H9 (cell line): Measurements from ENCODE around the gene ANO2. TPM values are rescaled to one million over a fixed set of nuclear protein-coding genes. Genes with fewer than 3 reads are reported as not detected.

Experiments used
- DNase-seq: peaks from one replicate; pipeline ENCODE4 v3.0.0-alpha.2; 2017
- H2AFZ ChIP-seq: one replicate; pipeline ENCODE4 v1.6.1; 2013; ENCODE audit warnings: mild to moderate bottlenecking, low read length, control low read depth, moderate library complexity
- H2AK5ac ChIP-seq: 2 replicates; pipeline ENCODE4 v1.6.1; 2013; ENCODE audit warnings: low read length, control low read depth, mixed read lengths; ENCODE audit not compliant: insufficient read length
- H2BK120ac ChIP-seq: one replicate; pipeline ENCODE4 v1.6.1; 2013; ENCODE audit warnings: low read depth, mild to moderate bottlenecking, low read length, control low read depth, inconsistent platforms; ENCODE audit not compliant: poor library complexity, severe bottlenecking
- H2BK12ac ChIP-seq: 2 replicates; pipeline ENCODE4 v1.6.1; 2013; ENCODE audit warnings: low read length, control low read depth, mixed read lengths, low read depth; ENCODE audit not compliant: insufficient read length
- H2BK15ac ChIP-seq: 2 replicates; pipeline ENCODE4 v1.6.1; 2013; ENCODE audit warnings: low read depth, low read length, control low read depth
- H2BK20ac ChIP-seq: one replicate; pipeline ENCODE4 v1.6.1; 2013; ENCODE audit warnings: low read depth, mild to moderate bottlenecking, low read length, control low read depth, inconsistent platforms; ENCODE audit not compliant: poor library complexity, severe bottlenecking
- H2BK5ac ChIP-seq: 2 replicates; pipeline ENCODE4 v1.6.1; 2013; ENCODE audit warnings: low read length, control low read depth, mixed read lengths; ENCODE audit not compliant: insufficient read length
- H3K14ac ChIP-seq: 2 replicates; pipeline ENCODE4 v1.6.1; 2013; ENCODE audit warnings: low read length, control low read depth; ENCODE audit not compliant: insufficient read depth
- H3K18ac ChIP-seq: 2 replicates; pipeline ENCODE4 v1.6.1; 2013; ENCODE audit warnings: low read depth, mild to moderate bottlenecking, mixed read lengths, low read length, control low read depth; ENCODE audit not compliant: insufficient read length
- H3K23ac ChIP-seq: 2 replicates; pipeline ENCODE4 v1.6.1; 2013; ENCODE audit warnings: low read length, control low read depth, mixed read lengths, low read depth; ENCODE audit not compliant: insufficient read length
- H3K23me2 ChIP-seq: 2 replicates; pipeline ENCODE4 v1.6.1; 2013; ENCODE audit warnings: low read depth, mild to moderate bottlenecking, mixed read lengths, low read length, control low read depth; ENCODE audit not compliant: insufficient read length, poor library complexity, severe bottlenecking
- H3K27ac ChIP-seq: 2 replicates; pipeline ENCODE4 v1.5.1; 2013; ENCODE audit warnings: low read length, control low read depth, mixed read lengths, low read depth; ENCODE audit not compliant: insufficient read length
- H3K27me3 ChIP-seq: 2 replicates; pipeline ENCODE4 v1.6.1; 2013; ENCODE audit warnings: low read length, control low read depth, inconsistent platforms; ENCODE audit not compliant: insufficient read depth
- H3K4ac ChIP-seq: 2 replicates; pipeline ENCODE4 v1.6.1; 2013; ENCODE audit warnings: low read depth, mild to moderate bottlenecking, control low read depth, inconsistent platforms, low read length, moderate library complexity
- H3K4me1 ChIP-seq: 2 replicates; pipeline ENCODE4 v1.6.1; 2013; ENCODE audit warnings: low read length, control low read depth, inconsistent platforms; ENCODE audit not compliant: insufficient read depth
- H3K4me2 ChIP-seq: 2 replicates; pipeline ENCODE4 v1.6.1; 2013; ENCODE audit warnings: low read length, control low read depth, mixed read lengths; ENCODE audit not compliant: insufficient read length, insufficient read depth
- H3K56ac ChIP-seq: 2 replicates; pipeline ENCODE4 v1.6.1; 2013; ENCODE audit warnings: low read depth, mild to moderate bottlenecking, mixed read lengths, low read length, control low read depth; ENCODE audit not compliant: insufficient read length
- H3K79me1 ChIP-seq: 2 replicates; pipeline ENCODE4 v1.6.1; 2013; ENCODE audit warnings: low read depth, mild to moderate bottlenecking, moderate library complexity, low read length, control low read depth, inconsistent platforms; ENCODE audit not compliant: insufficient read depth, poor library complexity, severe bottlenecking
- H3K79me2 ChIP-seq: 2 replicates; pipeline ENCODE4 v1.6.1; 2013; ENCODE audit warnings: low read length, control low read depth, inconsistent platforms; ENCODE audit not compliant: insufficient read depth
- H3K9ac ChIP-seq: 2 replicates; pipeline ENCODE4 v1.6.1; 2013; ENCODE audit warnings: low read length, control low read depth, mixed read lengths; ENCODE audit not compliant: insufficient read length; ENCODE audit errors: extremely low read depth
- H3K9me3 ChIP-seq: one replicate; pipeline ENCODE4 v1.6.1; 2013; ENCODE audit warnings: low read depth, low read length, inconsistent platforms; ENCODE audit not compliant: control insufficient read depth
- H3T11ph ChIP-seq: one replicate; pipeline ENCODE4 v1.6.1; 2013; ENCODE audit warnings: mild to moderate bottlenecking, low read length, control low read depth, inconsistent platforms
- H4K20me1 ChIP-seq: one replicate; pipeline ENCODE4 v1.6.1; 2013; ENCODE audit not compliant: control insufficient read depth, insufficient read length, insufficient read depth
- H4K5ac ChIP-seq: 2 replicates; pipeline ENCODE4 v1.6.1; 2013; ENCODE audit warnings: low read depth, mild to moderate bottlenecking, mixed read lengths, low read length, control low read depth; ENCODE audit not compliant: insufficient read length
- H4K8ac ChIP-seq: replicated peaks from 2 replicates; pipeline ENCODE4 v1.6.1; 2013; ENCODE audit warnings: low read length, control low read depth, mixed read lengths, low read depth; ENCODE audit not compliant: insufficient read length
- H4K91ac ChIP-seq: 2 replicates; pipeline ENCODE4 v1.6.1; 2013; ENCODE audit warnings: low read depth, mild to moderate bottlenecking, moderate library complexity, mixed read lengths, low read length, control low read depth; ENCODE audit not compliant: insufficient read length
- H3K27ac Mint-ChIP-seq, 3 experiments: 2 replicates in 2 of 3; 3 replicates in 1 of 3; pipeline ENCODE4 v1.8.0; 2020 to 2021; ENCODE audit warnings: mixed read lengths in 3 of 3, mild to moderate bottlenecking in 1 of 3, moderate library complexity in 1 of 3
- H3K27me3 Mint-ChIP-seq: 2 replicates; pipeline ENCODE4 v1.8.0; 2021; ENCODE audit warnings: low read depth, mild to moderate bottlenecking, moderate library complexity, mixed read lengths
- H3K36me3 Mint-ChIP-seq, 3 experiments: 2 replicates in 2 of 3; 3 replicates in 1 of 3; pipeline ENCODE4 v1.8.0; 2020 to 2021; ENCODE audit warnings: low read depth in 3 of 3, mixed read lengths in 3 of 3; ENCODE audit not compliant: insufficient read depth in 1 of 3
- H3K4me1 Mint-ChIP-seq, 2 experiments: 2 replicates each; pipeline ENCODE4 v1.8.0; 2020; ENCODE audit warnings: mixed read lengths in 2 of 2
- H3K4me3 Mint-ChIP-seq, 2 experiments: 2 replicates in 1 of 2; 3 replicates in 1 of 2; pipeline ENCODE4 v1.8.0; 2020 to 2021; ENCODE audit warnings: mild to moderate bottlenecking in 2 of 2, mixed read lengths in 2 of 2, moderate library complexity in 1 of 2
- H3K9me3 Mint-ChIP-seq, 2 experiments: 2 replicates in 1 of 2; 3 replicates in 1 of 2; pipeline ENCODE4 v1.8.0; 2020; ENCODE audit warnings: mild to moderate bottlenecking in 2 of 2, mixed read lengths in 2 of 2, moderate library complexity in 1 of 2
- WGBS: extraction: QIAGEN DNeasy Blood & Tissue Kit; methylation state at CpG from one replicate; pipeline ENCODE4 v1.1.7; 2013; ENCODE audit warnings: missing lambda C conversion rate, low lambda C conversion rate, mixed read lengths; ENCODE audit not compliant: insufficient read length; ENCODE audit errors: extremely low coverage; 5-methylcytosine and 5-hydroxymethylcytosine counted together
- total RNA-seq: library from RNA; stranded (reverse); gene quantifications from 2 replicates; pipeline ENCODE4 v1.2.1, GENCODE V29; 2021
- TF ChIP-seq, protein P1 (sequence below): fragments of 200-600 bp; sonication (generic); conservative IDR thresholded peaks from 3 replicates; pipeline ENCODE4 v1.8.0; 2021; ENCODE audit warnings: antibody characterized with exemption, mild to moderate bottlenecking

ANO2 gene
- total RNA-seq, 1 experiment from 2014 or later, result 3.8 TPM

GRCh38 chr12:5650281-5650680, 294.8 kb downstream of the ANO2 start:
- H2AFZ ChIP-seq, result no peak overlapping the region
- Mint-ChIP-seq H3K27ac (no peak overlapping the region), H3K36me3 (no peaks in the 10 kb centered on the region), H3K4me1 (peaks cover 7 to 12% of the 10 kb centered on the region in 2 experiments), H3K27me3 (peaks cover 1% of the 10 kb centered on the region; the same call in 1 of the 2 replicates), H3K4me3 (no peak overlapping the region), H3K9me3 (no peaks in the 10 kb centered on the region)
- H3K23me2 ChIP-seq, result no peaks in the 10 kb centered on the region
- H2BK20ac ChIP-seq, result no peak overlapping the region
- H3K4me1 ChIP-seq, result peaks cover 3% of the 10 kb centered on the region; the same call in 1 of the 2 replicates
- DNase-seq, result no peak
- H3K27ac ChIP-seq, result no peak overlapping the region
- no peak overlapping the region for H4K91ac ChIP-seq
- no peak overlapping the region for H3K4ac ChIP-seq
- no peak overlapping the region for H2BK12ac ChIP-seq
- H3K79me1 ChIP-seq, result no peaks in the 10 kb centered on the region
- H3K9me3 ChIP-seq, result no peaks in the 10 kb centered on the region
- no peak overlapping the region for H3K9ac ChIP-seq
- no peak overlapping the region for H3T11ph ChIP-seq
- no peaks in the 10 kb centered on the region for H3K79me2 ChIP-seq
- H3K27me3 ChIP-seq, result no peaks in the 10 kb centered on the region
- no peak overlapping the region for H4K5ac ChIP-seq
- H2BK120ac ChIP-seq, result no peak overlapping the region
- H3K18ac ChIP-seq, result no peak overlapping the region
- H3K14ac ChIP-seq, result no peak overlapping the region
- no peak overlapping the region for H3K4me2 ChIP-seq
- no peak overlapping the region for H3K23ac ChIP-seq
- TF ChIP-seq, protein P1, sequence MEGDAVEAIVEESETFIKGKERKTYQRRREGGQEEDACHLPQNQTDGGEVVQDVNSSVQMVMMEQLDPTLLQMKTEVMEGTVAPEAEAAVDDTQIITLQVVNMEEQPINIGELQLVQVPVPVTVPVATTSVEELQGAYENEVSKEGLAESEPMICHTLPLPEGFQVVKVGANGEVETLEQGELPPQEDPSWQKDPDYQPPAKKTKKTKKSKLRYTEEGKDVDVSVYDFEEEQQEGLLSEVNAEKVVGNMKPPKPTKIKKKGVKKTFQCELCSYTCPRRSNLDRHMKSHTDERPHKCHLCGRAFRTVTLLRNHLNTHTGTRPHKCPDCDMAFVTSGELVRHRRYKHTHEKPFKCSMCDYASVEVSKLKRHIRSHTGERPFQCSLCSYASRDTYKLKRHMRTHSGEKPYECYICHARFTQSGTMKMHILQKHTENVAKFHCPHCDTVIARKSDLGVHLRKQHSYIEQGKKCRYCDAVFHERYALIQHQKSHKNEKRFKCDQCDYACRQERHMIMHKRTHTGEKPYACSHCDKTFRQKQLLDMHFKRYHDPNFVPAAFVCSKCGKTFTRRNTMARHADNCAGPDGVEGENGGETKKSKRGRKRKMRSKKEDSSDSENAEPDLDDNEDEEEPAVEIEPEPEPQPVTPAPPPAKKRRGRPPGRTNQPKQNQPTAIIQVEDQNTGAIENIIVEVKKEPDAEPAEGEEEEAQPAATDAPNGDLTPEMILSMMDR, result no peak
- no CpG with 5 or more reads among the region's 2 CpGs for WGBS
- no peak overlapping the region for H2AK5ac ChIP-seq
- no peak overlapping the region for H3K56ac ChIP-seq
- no peak overlapping the region for H4K8ac ChIP-seq
- no peaks in the 10 kb centered on the region for H4K20me1 ChIP-seq
- H2BK15ac ChIP-seq, result no peak overlapping the region
- no peak overlapping the region for H2BK5ac ChIP-seq
